Upper lobe of right lung (tissue), 1 donor: ENCODE results near the gene KLHL21. TPM values are rescaled to one million over a fixed set of nuclear protein-coding genes. Genes with fewer than 3 reads are reported as not detected.
"Not testable (repeated sequence)": the region's sequence is repeated elsewhere in the genome, so short reads cannot be mapped to it uniquely, and the experiment has no call there.

Source experiments
- ATAC-seq: fragments of 200-7000 bp; cut with Tn5 transposase; one replicate; pipeline ENCODE4 v1.9.1; 2020; ENCODE audit warnings: mild to moderate bottlenecking, moderate library complexity
- DNase-seq: peaks from one replicate; pipeline ENCODE4 v3.0.0-alpha.2; 2020
- H3K27ac ChIP-seq: fragments of 200-600 bp; one replicate; pipeline ENCODE4 v1.8.0; 2022
- H3K27me3 ChIP-seq: fragments of 200-600 bp; one replicate; pipeline ENCODE4 v1.8.0; 2022; ENCODE audit warnings: mild to moderate bottlenecking
- H3K36me3 ChIP-seq: fragments of 200-600 bp; one replicate; pipeline ENCODE4 v1.8.0; 2022
- H3K4me1 ChIP-seq: fragments of 200-600 bp; one replicate; pipeline ENCODE4 v1.8.0; 2022
- H3K4me3 ChIP-seq: fragments of 200-600 bp; one replicate; pipeline ENCODE4 v1.8.0; 2022; ENCODE audit warnings: mild to moderate bottlenecking
- H3K9me3 ChIP-seq: fragments of 200-600 bp; one replicate; pipeline ENCODE4 v1.8.0; 2022
- CTCF ChIP-seq: fragments of 200-600 bp; IDR thresholded peaks from one replicate; pipeline ENCODE4 v1.8.0; 2022; ENCODE audit warnings: antibody characterized with exemption
- intact Hi-C: fragments of 100-400 bp; cut with DNase I; formaldehyde crosslinking; loops from one replicate; pipeline ENCODE4 v1.11.0; 2022
- total RNA-seq: library from RNA; stranded (reverse); fragmentation: NEBNext Ultra II Directional; extraction: Animal tissue kit (Norgen Biotek cat#: 25700); gene quantifications from one replicate; pipeline ENCODE4 v1.2.1, GENCODE V29; 2021
- donor health status: DM: no; HTN: yes; CAD: no; lungs with severe emphysema.

The KLHL21 gene
- total RNA-seq, 1 donor from 2014 or later = 21.8 TPM

DNA sequence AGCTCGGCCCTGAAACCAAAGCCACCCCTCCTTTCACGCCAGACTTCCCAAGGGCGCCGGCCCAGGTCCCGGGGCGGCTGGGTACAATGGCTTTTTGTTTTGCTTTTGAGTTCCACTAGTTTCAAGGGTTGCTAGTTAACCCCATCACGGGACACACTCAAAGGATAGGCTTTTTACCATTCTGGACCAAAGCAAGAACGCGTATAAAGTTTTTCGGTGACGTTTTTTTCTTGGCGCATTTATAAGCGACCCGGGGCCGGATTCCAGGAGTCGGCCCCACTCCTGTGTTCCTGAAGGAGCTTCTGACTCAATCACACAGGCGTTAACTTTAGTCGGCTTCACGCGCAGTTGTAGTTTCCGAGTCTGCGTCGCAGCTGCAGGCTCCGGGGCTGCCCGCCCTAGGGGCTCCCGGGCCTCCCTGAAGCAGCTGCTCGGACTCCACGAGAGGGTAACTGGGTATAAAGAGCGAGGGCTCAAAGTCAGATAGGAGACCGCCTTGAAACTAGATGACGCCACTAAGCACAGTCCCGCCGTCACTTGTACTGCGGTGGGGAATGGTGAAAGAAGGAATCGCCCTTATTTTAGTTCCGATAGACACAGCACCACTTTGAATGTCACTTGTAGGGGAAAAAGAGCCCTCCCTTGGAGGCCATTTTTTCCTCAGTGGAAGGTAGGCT, 707 bp upstream of the KLHL21 start:
- peak; percentile 8 for ATAC-seq
- Histone ChIP-seq H3K36me3 (peaks cover 5% of the 10 kb centered on the region), H3K27me3 (no peaks in the 10 kb centered on the region), H3K4me1 (peaks cover 36% of the 10 kb centered on the region), H3K9me3 (no peaks in the 10 kb centered on the region), H3K4me3 (peak overlapping the region; percentile 81), H3K27ac (peak overlapping the region; percentile 99)
- TF ChIP-seq CTCF = no peak
- DNase-seq = peak; percentile 81
- intact Hi-C loops = no loop called here

DNA sequence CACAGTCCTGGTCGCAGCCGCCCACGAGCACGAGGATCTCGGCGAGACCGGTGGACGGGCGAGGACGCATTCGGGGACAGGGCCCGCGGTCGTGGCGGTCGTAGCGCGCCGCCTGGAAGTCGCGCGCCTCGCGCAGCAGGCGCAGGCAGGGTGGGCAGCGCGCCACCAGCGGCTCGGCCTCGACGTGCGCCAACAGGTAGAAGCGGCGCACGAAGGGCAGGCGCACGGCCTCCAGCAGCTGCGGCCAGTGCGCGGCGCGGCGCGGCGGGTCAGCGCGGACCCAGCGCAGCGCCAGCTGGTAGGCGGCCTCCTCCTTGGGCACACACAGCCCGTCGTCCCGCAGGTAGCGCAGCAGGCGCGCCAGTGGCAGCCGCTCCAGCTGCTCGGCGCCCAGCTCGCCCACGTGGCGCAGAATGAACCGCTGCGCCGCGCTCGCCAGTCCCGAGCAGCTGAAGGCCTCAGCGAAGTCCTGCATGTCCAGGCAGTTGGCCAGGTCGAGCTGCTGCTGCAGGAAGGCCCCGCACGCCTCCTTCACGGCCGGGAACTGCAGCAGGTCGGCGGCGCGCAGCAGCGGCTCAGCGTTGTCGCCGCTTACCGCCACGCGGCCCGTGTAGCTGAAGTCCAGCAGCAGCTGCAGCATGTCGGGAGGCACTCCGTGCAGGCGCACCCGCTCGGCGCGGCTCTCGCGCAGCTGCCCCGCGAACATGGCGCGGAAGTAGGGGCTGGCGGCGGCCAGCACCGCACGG, 573 bp downstream of the KLHL21 start:
- TF ChIP-seq CTCF = no peak
- Histone ChIP-seq H3K27ac (peak overlapping the region; percentile 99), H3K4me1 (peaks cover 42% of the 10 kb centered on the region), H3K27me3 (no peaks in the 10 kb centered on the region), H3K36me3 (peaks cover 18% of the 10 kb centered on the region), H3K4me3 (peak overlapping the region; percentile 81), H3K9me3 (no peaks in the 10 kb centered on the region)
- DNase-seq (peak; percentile 81), ATAC-seq (peak; percentile 53)
- intact Hi-C loops = no loop called here

DNA sequence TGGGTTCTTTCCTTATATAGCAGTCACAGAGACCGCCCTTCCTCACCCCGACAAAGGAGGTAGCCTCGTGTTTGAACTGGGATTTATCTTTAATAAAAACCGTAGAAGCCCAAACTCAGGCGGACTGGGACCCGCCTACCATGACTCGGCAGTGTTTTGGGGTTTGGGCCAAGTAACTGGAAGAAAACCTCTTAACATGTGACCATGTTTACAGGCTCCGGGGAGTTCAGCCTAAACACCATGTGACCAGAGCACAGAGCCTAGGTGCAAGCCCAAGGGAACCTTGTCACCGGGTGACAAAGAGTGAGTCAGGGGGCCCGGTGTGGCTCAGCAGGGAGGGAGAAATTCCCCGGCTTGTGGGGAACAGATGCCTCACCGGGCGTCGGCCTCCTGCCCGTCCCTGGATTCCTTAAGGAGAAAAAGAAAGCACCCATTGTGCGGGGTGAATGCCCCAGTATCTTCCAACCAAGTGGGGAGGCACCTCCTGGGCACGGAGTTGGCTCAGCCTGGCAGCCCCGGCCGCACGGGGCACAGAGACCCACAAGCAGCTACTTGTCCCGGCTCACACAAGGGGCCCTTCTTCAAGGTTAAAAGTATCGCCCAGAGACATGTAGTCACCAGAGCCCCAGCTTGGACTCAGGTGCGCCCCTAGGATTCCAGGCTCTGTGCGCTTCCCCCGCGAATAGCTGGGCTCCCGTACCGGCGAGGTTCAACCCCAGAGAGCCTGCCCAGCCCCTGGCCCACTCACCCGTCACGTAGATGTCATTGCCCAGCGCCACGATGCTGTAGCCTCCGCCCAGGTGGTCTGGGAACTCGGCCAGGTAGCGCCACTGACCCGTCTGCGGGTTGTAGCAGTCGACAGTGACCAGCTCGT, 1.4 kb downstream of the KLHL21 start:
- Histone ChIP-seq H3K36me3 (peaks cover 26% of the 10 kb centered on the region), H3K9me3 (no peaks in the 10 kb centered on the region), H3K27me3 (no peaks in the 10 kb centered on the region), H3K4me3 (peak overlapping the region; percentile 81), H3K27ac (peak overlapping the region; percentile 99), H3K4me1 (peaks cover 50% of the 10 kb centered on the region)
- peak; percentile 47 for ATAC-seq
- intact Hi-C loops = no loop called here
- no peak for TF ChIP-seq CTCF
- DNase-seq = peak; percentile 79

DNA sequence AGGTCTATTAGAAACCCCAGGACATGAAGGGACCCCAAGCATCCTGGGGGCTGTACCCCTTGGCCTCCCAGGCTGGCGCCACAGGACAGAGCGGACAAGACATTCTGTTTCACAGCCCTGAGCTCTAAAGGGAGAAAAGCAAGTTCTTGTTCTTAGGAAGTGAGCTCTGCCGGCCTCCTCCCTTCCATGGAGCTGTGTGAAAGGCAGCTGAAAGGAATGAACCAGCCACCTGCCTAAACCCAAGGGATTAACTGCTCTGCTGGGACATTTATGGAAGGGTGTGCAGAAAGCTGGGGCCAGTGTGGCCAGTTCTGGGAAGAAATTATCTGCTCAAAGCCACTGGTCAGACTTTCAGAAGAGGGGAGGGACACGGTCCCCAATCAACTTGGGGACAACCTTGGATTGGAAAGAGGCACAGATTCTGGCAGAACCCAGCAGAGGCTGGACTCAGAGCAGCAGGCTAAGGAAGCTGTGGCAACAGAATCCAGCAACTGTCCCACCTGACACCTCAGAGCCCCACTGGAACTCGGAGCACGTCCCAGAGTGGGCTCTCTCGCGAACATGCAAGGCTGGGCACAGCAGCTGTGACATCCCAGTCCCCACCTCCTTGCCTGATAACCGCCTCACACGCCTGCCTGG, 2.1 kb downstream of the KLHL21 start:
- Histone ChIP-seq H3K4me3 (peak overlapping the region; percentile 81), H3K27me3 (no peaks in the 10 kb centered on the region), H3K36me3 (peaks cover 34% of the 10 kb centered on the region), H3K27ac (peak overlapping the region; percentile 99), H3K9me3 (no peaks in the 10 kb centered on the region), H3K4me1 (peaks cover 50% of the 10 kb centered on the region)
- TF ChIP-seq CTCF = no peak
- DNase-seq (no peak), ATAC-seq (no peak)
- intact Hi-C loops = no loop called here

GRCh38 chr1:6599991-6600390, 2.7 kb downstream of the KLHL21 start:
- H3K4me3 ChIP-seq = peak overlapping the region; percentile 81
- ATAC-seq, H3K27me3 ChIP-seq, DNase-seq, H3K9me3 ChIP-seq, intact Hi-C loops: not testable (repeated sequence)
- H3K36me3 ChIP-seq = peaks cover 39% of the 10 kb centered on the region
- peaks cover 48% of the 10 kb centered on the region for H3K4me1 ChIP-seq
- H3K27ac ChIP-seq = peak overlapping the region; percentile 99
